ENCODE results near the gene TTLL11. TPM values are rescaled to one million over a fixed set of nuclear protein-coding genes. Genes with fewer than 3 reads are reported as not detected.
"Not testable (repeated sequence)": the region's sequence is repeated elsewhere in the genome, so short reads cannot be mapped to it uniquely, and the experiment has no call there.

TTLL11 gene
- total RNA-seq, 4 donors from 2014 or later: 3.0 to 9.9 (median 7.4) TPM

DNA sequence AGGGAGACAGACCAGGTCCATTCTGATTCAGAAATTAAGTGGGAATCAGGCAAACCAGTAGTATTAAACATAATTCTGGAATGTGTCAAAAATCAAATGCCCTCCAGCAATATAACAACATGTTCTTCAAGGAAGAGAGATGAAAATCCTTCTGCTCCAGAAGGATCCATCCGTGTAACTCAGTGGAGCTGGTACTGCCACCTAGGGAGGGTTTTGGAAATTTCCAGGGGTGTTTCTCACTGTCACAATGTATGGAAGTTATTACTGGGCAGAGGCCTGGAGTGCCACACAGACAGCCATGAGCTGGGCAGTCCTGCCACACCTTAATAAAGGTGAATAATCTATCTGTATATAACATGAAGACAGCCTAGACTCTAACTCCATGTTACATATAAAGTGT is 87.5 kb downstream of the TTLL11 start:
- Histone ChIP-seq H3K4me1 (no peaks in the 10 kb centered on the region), H3K4me3 (no peak overlapping the region), H3K36me3 (no peaks in the 10 kb centered on the region), H3K9me3 (no peaks in the 10 kb centered on the region), H3K27ac (no peak overlapping the region), H3K27me3 (no peaks in the 10 kb centered on the region)
- DNase-seq: no peak
- TF ChIP-seq, protein P1, sequence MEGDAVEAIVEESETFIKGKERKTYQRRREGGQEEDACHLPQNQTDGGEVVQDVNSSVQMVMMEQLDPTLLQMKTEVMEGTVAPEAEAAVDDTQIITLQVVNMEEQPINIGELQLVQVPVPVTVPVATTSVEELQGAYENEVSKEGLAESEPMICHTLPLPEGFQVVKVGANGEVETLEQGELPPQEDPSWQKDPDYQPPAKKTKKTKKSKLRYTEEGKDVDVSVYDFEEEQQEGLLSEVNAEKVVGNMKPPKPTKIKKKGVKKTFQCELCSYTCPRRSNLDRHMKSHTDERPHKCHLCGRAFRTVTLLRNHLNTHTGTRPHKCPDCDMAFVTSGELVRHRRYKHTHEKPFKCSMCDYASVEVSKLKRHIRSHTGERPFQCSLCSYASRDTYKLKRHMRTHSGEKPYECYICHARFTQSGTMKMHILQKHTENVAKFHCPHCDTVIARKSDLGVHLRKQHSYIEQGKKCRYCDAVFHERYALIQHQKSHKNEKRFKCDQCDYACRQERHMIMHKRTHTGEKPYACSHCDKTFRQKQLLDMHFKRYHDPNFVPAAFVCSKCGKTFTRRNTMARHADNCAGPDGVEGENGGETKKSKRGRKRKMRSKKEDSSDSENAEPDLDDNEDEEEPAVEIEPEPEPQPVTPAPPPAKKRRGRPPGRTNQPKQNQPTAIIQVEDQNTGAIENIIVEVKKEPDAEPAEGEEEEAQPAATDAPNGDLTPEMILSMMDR (IDR thresholded peaks at IDR 0.05): peak in 4 of 6 experiments; percentile 12 to 22 (median 20)
- TF ChIP-seq POLR2A (IDR thresholded peaks at IDR 0.05): no peak

GRCh38 chr9:122004589-122004988 is 88.5 kb downstream of the TTLL11 start:
- no peak overlapping the region for H3K4me3 ChIP-seq
- no peaks in the 10 kb centered on the region for H3K27me3 ChIP-seq
- H3K9me3 ChIP-seq: no peaks in the 10 kb centered on the region
- H3K27ac ChIP-seq: no peak overlapping the region
- TF ChIP-seq, protein P1 (IDR thresholded peaks at IDR 0.05): no peak
- TF ChIP-seq POLR2A (IDR thresholded peaks at IDR 0.05): no peak
- no peaks in the 10 kb centered on the region for H3K36me3 ChIP-seq
- no peaks in the 10 kb centered on the region for H3K4me1 ChIP-seq
- DNase-seq: no peak

- H3K27ac ChIP-seq: no peak overlapping the region
- no peak overlapping the region for H3K4me3 ChIP-seq
- H3K4me1 ChIP-seq: no peaks in the 10 kb centered on the region
- DNase-seq: no peak
- H3K36me3 ChIP-seq: no peaks in the 10 kb centered on the region
- H3K9me3 ChIP-seq: no peaks in the 10 kb centered on the region
- no peak for TF ChIP-seq POLR2A (IDR thresholded peaks at IDR 0.05)
- TF ChIP-seq, protein P1 (IDR thresholded peaks at IDR 0.05): no peak
- H3K27me3 ChIP-seq: no peaks in the 10 kb centered on the region
Observed at GRCh38 chr9:122001491-122002201, 91.5 kb downstream of the TTLL11 start.

GRCh38 chr9:122000526-122000925 is 92.6 kb downstream of the TTLL11 start:
- not testable (repeated sequence) for DNase-seq

GRCh38 chr9:121999556-121999955 is 93.6 kb downstream of the TTLL11 start:
- no peak overlapping the region for H3K4me3 ChIP-seq
- H3K4me1 ChIP-seq: no peaks in the 10 kb centered on the region
- H3K36me3 ChIP-seq: no peaks in the 10 kb centered on the region
- no peak for TF ChIP-seq POLR2A (IDR thresholded peaks at IDR 0.05)
- TF ChIP-seq, protein P1 (IDR thresholded peaks at IDR 0.05): no peak
- H3K9me3 ChIP-seq: no peaks in the 10 kb centered on the region
- H3K27me3 ChIP-seq: no peaks in the 10 kb centered on the region
- H3K27ac ChIP-seq: no peak overlapping the region
- no peak for DNase-seq

More at GRCh38 chr9:122000526-122000925, 92.6 kb downstream of the TTLL11 start:
- not testable (repeated sequence) for H3K4me3 ChIP-seq, H3K9me3 ChIP-seq, H3K27ac ChIP-seq, H3K27me3 ChIP-seq, H3K36me3 ChIP-seq, H3K4me1 ChIP-seq

- Histone ChIP-seq H3K27me3 (no peaks in the 10 kb centered on the region), H3K4me3 (no peak overlapping the region), H3K9me3 (no peaks in the 10 kb centered on the region), H3K27ac (no peak overlapping the region), H3K4me1 (no peaks in the 10 kb centered on the region), H3K36me3 (no peaks in the 10 kb centered on the region)
- no peak for TF ChIP-seq POLR2A (IDR thresholded peaks at IDR 0.05)
- TF ChIP-seq, protein P1 (IDR thresholded peaks at IDR 0.05): no peak
- no peak for DNase-seq
Observed at GRCh38 chr9:121998513-121999049, 94.5 kb downstream of the TTLL11 start.

Measured in Peyer's patch (tissue), 4 donors.